Neural progenitor cell (in vitro differentiated cells): Measurements from ENCODE around the gene ZSCAN16. TPM values are rescaled to one million over a fixed set of nuclear protein-coding genes. Genes with fewer than 3 reads are reported as not detected.
A peak's percentile ranks its signal among the peaks of the same experiment; 100 is the strongest.

Source experiments
- DNase-seq: peaks from one replicate; pipeline ENCODE4 v3.0.0-alpha.2; 2016; ENCODE audit warnings: low spot score
- H2AFZ ChIP-seq: fragments of 200-600 bp; sonication (generic); replicated peaks from 2 replicates; pipeline ENCODE4 v1.6.1; 2016; ENCODE audit warnings: antibody characterized with exemption
- H3F3A ChIP-seq: fragments of 200-600 bp; sonication (generic); 2 replicates; pipeline ENCODE4 v1.6.1; 2016; ENCODE audit warnings: antibody characterized with exemption, low read depth
- H3K27ac ChIP-seq: fragments of 200-600 bp; sonication (generic); 2 replicates; pipeline ENCODE4 v1.5.1; 2016; ENCODE audit warnings: mild to moderate bottlenecking
- H3K27me3 ChIP-seq: fragments of 200-600 bp; sonication (generic); 2 replicates; pipeline ENCODE4 v1.6.1; 2016; ENCODE audit warnings: mild to moderate bottlenecking, moderate library complexity
- H3K36me3 ChIP-seq: fragments of 200-600 bp; sonication (generic); 2 replicates; pipeline ENCODE4 v1.5.1; 2016
- H3K4me1 ChIP-seq: fragments of 200-600 bp; sonication (generic); 2 replicates; pipeline ENCODE4 v1.6.1; 2016; ENCODE audit warnings: mixed run types
- H3K4me2 ChIP-seq: fragments of 200-600 bp; sonication (generic); 2 replicates; pipeline ENCODE4 v1.6.1; 2016
- H3K4me3 ChIP-seq: fragments of 200-600 bp; sonication (generic); 2 replicates; pipeline ENCODE4 v1.5.1; 2016
- H3K79me2 ChIP-seq: fragments of 200-600 bp; sonication (generic); 2 replicates; pipeline ENCODE4 v1.6.1; 2016; ENCODE audit warnings: low read depth
- H3K9ac ChIP-seq: fragments of 200-600 bp; sonication (generic); 2 replicates; pipeline ENCODE4 v1.6.1; 2016
- H3K9me3 ChIP-seq: fragments of 200-600 bp; sonication (generic); 2 replicates; pipeline ENCODE4 v1.5.1; 2016; ENCODE audit warnings: low read depth
- H4K20me1 ChIP-seq: fragments of 200-600 bp; sonication (generic); 2 replicates; pipeline ENCODE4 v1.6.1; 2016; ENCODE audit warnings: low read depth
- H3K27ac Mint-ChIP-seq: 3 replicates; pipeline ENCODE4 v1.8.0; 2021; ENCODE audit warnings: mixed read lengths
- H3K27me3 Mint-ChIP-seq: 2 replicates; pipeline ENCODE4 v1.8.0; 2022; ENCODE audit warnings: low read depth, mild to moderate bottlenecking, inconsistent platforms, moderate library complexity, mixed read lengths; ENCODE audit not compliant: insufficient read depth
- H3K36me3 Mint-ChIP-seq: 3 replicates; pipeline ENCODE4 v1.8.0; 2021; ENCODE audit warnings: mixed read lengths
- H3K4me1 Mint-ChIP-seq: 3 replicates; pipeline ENCODE4 v1.8.0; 2021; ENCODE audit warnings: mixed read lengths
- H3K4me3 Mint-ChIP-seq: 3 replicates; pipeline ENCODE4 v1.8.0; 2021; ENCODE audit warnings: mild to moderate bottlenecking, moderate library complexity, mixed read lengths
- H3K9me3 Mint-ChIP-seq: 3 replicates; pipeline ENCODE4 v1.8.0; 2020; ENCODE audit warnings: mixed read lengths
- CTCF ChIP-seq: fragments of 200-600 bp; sonication (generic); IDR thresholded peaks from 2 replicates; pipeline ENCODE4 v1.5.1; 2017; ENCODE audit warnings: antibody characterized with exemption, mild to moderate bottlenecking
- EZH2 ChIP-seq: fragments of 200-600 bp; sonication (generic); IDR thresholded peaks from 2 replicates; pipeline ENCODE4 v1.6.1; 2017; ENCODE audit warnings: antibody characterized with exemption, mild to moderate bottlenecking, moderate library complexity
- EZH2phosphoT487 ChIP-seq: fragments of 200-600 bp; sonication (generic); IDR thresholded peaks from 2 replicates; pipeline ENCODE4 v1.6.1; 2017; ENCODE audit warnings: antibody characterized with exemption
- total RNA-seq: library from RNA; depleted of rRNA; stranded (reverse); fragments of >200 nt; gene quantifications from 2 replicates; pipeline ENCODE4 v1.2.3, GENCODE V29; 2015; ENCODE audit warnings: low replicate concordance

The ZSCAN16 gene
- total RNA-seq, 1 donor from 2014 or later = 17.7 TPM

DNA sequence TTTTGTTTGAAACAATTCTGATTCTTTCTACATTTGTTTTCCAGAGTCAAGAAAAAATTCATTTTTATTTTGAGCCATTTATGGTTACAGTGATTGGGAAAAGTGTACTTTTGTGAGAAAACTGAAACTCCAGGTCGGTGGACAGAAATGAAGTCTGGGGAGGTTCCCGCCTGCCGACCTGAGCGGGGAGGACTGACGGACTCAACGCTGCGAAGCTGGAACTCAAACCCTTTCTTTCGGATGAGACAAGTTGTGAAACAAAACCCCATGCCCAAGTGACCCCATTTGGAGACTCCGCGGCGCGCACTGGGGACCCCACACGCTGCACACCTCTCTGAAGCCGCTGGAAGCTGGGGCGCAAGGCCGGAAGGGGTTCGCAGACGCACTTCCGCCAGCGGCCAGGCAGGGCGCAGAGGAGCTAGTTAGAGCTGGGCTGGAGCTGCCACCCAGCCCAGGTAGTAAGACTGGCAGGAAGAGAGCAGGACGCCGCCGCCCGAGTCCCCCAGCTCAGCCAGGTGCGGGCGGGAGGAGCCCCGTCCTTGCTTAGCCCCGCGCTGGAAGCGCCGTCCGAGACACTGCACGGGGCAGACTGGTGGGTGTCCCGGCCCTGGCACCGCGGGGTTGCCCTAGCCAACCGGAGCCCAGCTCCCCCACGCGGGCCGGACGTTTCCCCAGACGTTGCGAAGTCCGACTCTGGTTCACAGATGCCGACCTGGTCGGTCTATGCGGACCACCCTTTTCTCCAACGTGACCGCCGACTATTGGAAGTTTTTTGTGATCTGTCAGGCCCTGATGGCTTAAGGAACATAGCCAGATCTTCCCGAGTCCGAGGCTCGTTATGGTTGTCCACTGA, 19.8 kb upstream of the ZSCAN16 start:
- peak overlapping the region; percentile 85 for H2AFZ ChIP-seq
- peaks cover 33% of the 10 kb centered on the region for H3K27me3 ChIP-seq
- H3K4me3 ChIP-seq = peak overlapping the region; percentile 53
- Mint-ChIP-seq H3K27ac (peak overlapping the region; percentile 43), H3K4me1 (peaks cover 8% of the 10 kb centered on the region), H3K36me3 (no peaks in the 10 kb centered on the region), H3K9me3 (peaks cover 5% of the 10 kb centered on the region), H3K4me3 (peak overlapping the region; percentile 91), H3K27me3 (peaks cover 7% of the 10 kb centered on the region)
- H4K20me1 ChIP-seq = no peaks in the 10 kb centered on the region
- no peak overlapping the region for H3K27ac ChIP-seq
- H3K9ac ChIP-seq = no peak overlapping the region
- H3K4me1 ChIP-seq = peaks cover 12% of the 10 kb centered on the region
- TF ChIP-seq EZH2phosphoT487 (no peak), EZH2 (peak; percentile 40), CTCF (peak; percentile 60)
- no peaks in the 10 kb centered on the region for H3K79me2 ChIP-seq
- H3K9me3 ChIP-seq = no peaks in the 10 kb centered on the region
- peak; percentile 90 for DNase-seq
- H3K4me2 ChIP-seq = peak overlapping the region; percentile 80
- H3K36me3 ChIP-seq = no peaks in the 10 kb centered on the region
- peaks cover 22% of the 10 kb centered on the region for H3F3A ChIP-seq

DNA sequence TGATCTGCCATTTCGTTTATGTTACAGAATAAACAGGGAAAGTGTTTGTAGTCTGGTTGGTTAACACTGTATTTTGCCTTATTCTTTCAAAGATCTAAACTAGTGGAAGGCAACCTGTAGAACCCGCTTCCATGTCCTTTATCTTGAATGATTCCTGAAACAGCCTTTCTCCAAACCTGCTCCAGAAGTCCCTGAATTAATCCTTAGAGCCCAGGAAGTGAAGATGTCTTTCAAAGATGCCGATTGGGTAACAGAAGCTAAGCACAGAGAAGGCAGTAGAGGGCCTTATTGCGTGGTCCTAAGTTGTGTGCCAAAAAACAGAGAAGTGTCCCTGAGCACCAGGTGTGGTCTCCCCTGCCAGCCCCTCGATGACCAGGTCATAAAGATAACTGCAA, 19.2 kb upstream of the ZSCAN16 start:
- Histone ChIP-seq H3K4me3 (peak overlapping the region; percentile 53), H3K27me3 (peaks cover 29% of the 10 kb centered on the region), H3K27ac (no peak overlapping the region), H3K9ac (no peak overlapping the region), H3K4me1 (peaks cover 12% of the 10 kb centered on the region), H3K4me2 (peak overlapping the region; percentile 80), H3K36me3 (no peaks in the 10 kb centered on the region), H2AFZ (peak overlapping the region; percentile 85), H4K20me1 (no peaks in the 10 kb centered on the region), H3K9me3 (no peaks in the 10 kb centered on the region), H3K79me2 (no peaks in the 10 kb centered on the region), H3F3A (peaks cover 22% of the 10 kb centered on the region)
- Mint-ChIP-seq H3K27me3 (peaks cover 6% of the 10 kb centered on the region), H3K36me3 (no peaks in the 10 kb centered on the region), H3K4me1 (peaks cover 8% of the 10 kb centered on the region), H3K9me3 (peaks cover under 1% of the 10 kb centered on the region), H3K27ac (no peak overlapping the region), H3K4me3 (peak overlapping the region; percentile 91)
- DNase-seq = no peak
- TF ChIP-seq EZH2phosphoT487 = no peak
- no peak for TF ChIP-seq CTCF
- no peak for TF ChIP-seq EZH2

GRCh38 chr6:28107506-28107905, 16.9 kb upstream of the ZSCAN16 start:
- H3K4me3 Mint-ChIP-seq = no peak overlapping the region
- Histone ChIP-seq H3K9me3 (no peaks in the 10 kb centered on the region), H3K9ac (no peak overlapping the region), H3F3A (peaks cover 22% of the 10 kb centered on the region), H3K4me2 (peak overlapping the region; percentile 43), H3K4me3 (no peak overlapping the region), H4K20me1 (no peaks in the 10 kb centered on the region), H3K79me2 (no peaks in the 10 kb centered on the region), H3K27ac (peak overlapping the region; percentile 74), H3K36me3 (no peaks in the 10 kb centered on the region), H3K27me3 (peaks cover 6% of the 10 kb centered on the region), H3K4me1 (peaks cover 12% of the 10 kb centered on the region), H2AFZ (no peak overlapping the region)
- peaks cover 7% of the 10 kb centered on the region for H3K27me3 Mint-ChIP-seq
- H3K36me3 Mint-ChIP-seq = no peaks in the 10 kb centered on the region
- H3K9me3 Mint-ChIP-seq = no peaks in the 10 kb centered on the region
- H3K4me1 Mint-ChIP-seq = peaks cover 8% of the 10 kb centered on the region
- H3K27ac Mint-ChIP-seq = no peak overlapping the region
- peak; percentile 40 for DNase-seq
- no peak for TF ChIP-seq CTCF
- no peak for TF ChIP-seq EZH2
- no peak for TF ChIP-seq EZH2phosphoT487
